Measurements from ENCODE around the gene LCE4A. TPM values are rescaled to one million over a fixed set of nuclear protein-coding genes. Genes with fewer than 3 reads are reported as not detected.
"Not testable (repeated sequence)": the region's sequence is repeated elsewhere in the genome, so short reads cannot be mapped to it uniquely, and the experiment has no call there.

Gene LCE4A, protein sequence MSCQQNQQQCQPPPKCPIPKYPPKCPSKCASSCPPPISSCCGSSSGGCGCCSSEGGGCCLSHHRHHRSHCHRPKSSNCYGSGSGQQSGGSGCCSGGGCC
- not detected for total RNA-seq

DNA sequence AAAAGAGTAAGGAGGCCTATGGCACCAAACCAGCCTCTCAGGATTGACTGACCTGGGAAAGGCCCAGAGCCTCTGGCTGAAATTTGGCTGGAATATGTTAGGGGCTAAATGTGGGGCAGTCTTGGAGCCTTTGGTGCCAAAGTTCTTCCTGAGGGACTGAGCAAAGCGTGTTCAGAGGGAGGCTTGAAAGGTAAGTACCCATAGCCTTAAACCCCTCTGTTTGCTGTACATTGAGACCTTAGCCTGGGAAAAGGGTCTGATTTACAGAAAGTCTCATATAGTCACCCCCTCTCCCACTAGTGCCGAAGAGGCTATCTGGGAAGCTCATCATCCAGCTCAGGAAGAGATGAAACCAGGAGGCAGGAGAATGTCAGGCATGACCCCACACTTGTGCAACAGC lies at the start of gene LCE4A:
Gene LCE4A, plus strand, starts transcription at position 301 of the 400 bp plus-strand sequence. CDS start 916 bp downstream, outside the sequence.
- no peak within 1 kb of the TSS for H3K4me3 Mint-ChIP-seq
- H3K9me3 Mint-ChIP-seq, result peaks cover 5% of the 10 kb centered on the region
- H3K36me3 Mint-ChIP-seq, result no peaks in the 10 kb centered on the region
- no peaks in the 10 kb centered on the region for H3K4me1 Mint-ChIP-seq (ENCODE audit: low read depth)
- no peak within 1 kb of the TSS for H3K27ac Mint-ChIP-seq
- intact Hi-C loops (cut with micrococcal nuclease), result no loop called here
- no peak for DNase-seq
- CTCF ChIA-PET, result no interaction called here
- POLR2A ChIA-PET, result no interaction called here
- peaks cover 21% of the 10 kb centered on the region for H3K27me3 Mint-ChIP-seq

DNA sequence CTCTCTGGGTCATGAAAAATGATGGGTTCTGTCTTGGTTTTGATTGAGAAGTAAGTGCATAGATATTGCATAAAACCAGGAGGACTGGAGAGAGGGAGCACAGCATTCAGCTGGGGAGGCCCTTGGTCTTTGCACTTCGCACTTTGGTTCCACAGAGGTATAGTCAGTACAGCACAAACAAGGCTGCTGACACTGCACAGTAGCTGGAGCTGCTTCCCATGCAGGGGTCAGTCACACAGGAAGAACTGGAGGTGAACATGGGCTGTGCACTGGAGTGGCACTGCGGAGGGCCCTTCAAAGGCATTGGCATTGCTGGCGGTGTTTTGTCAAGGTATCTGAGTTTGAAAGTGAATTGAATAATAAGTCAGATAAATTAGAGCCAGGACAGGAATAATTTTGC lies 49.3 kb upstream of the LCE4A start:
- no peak for DNase-seq
- no peaks in the 10 kb centered on the region for H3K9me3 Mint-ChIP-seq
- ChIA-PET POLR2A (no interaction called here), CTCF (no interaction called here)
- H3K36me3 Mint-ChIP-seq, result no peaks in the 10 kb centered on the region
- H3K27me3 Mint-ChIP-seq, result peaks cover 2% of the 10 kb centered on the region
- H3K27ac Mint-ChIP-seq, result no peak overlapping the region
- H3K4me1 Mint-ChIP-seq (ENCODE audit: low read depth), result peaks cover 3% of the 10 kb centered on the region
- intact Hi-C loops (cut with micrococcal nuclease), result no loop called here
- no peak overlapping the region for H3K4me3 Mint-ChIP-seq

DNA sequence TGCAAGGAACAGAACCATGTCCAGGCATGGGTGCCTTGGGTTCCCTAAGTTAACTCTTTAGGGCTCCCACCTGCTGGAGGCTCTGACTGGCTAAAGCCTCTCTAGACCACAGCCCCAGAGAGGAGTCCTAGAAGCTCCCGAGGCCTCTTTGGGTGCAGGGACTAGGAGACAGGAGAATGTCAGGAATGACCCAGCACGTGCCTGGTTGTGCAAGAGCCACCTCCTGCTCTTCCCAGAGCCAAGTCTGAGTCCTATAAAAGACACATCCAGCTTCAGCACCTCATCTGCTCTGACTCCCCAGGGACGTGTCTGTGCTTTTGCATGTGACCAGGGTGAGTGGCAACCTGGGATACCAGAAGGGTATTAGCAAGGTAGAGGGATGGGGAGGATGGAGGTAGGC lies 44.9 kb upstream of the LCE4A start, which contains the start of gene LCE2D:
Gene LCE2D, plus strand, starts transcription at position 283 of the 400 bp plus-strand sequence. CDS start 726 bp downstream, outside the sequence.
- intact Hi-C loops (cut with micrococcal nuclease), result no loop called here
- no peaks in the 10 kb centered on the region for H3K36me3 Mint-ChIP-seq
- no peak for DNase-seq
- ChIA-PET POLR2A (no interaction called here), CTCF (interaction anchor here (1.8 kb wide), 1 partner anchor 9 kb away, joined by 6 read pairs; no protein-coding TSS in a partner anchor)
- no peaks in the 10 kb centered on the region for H3K9me3 Mint-ChIP-seq
- H3K27ac Mint-ChIP-seq, result no peak within 1 kb of the TSS
- H3K4me1 Mint-ChIP-seq (ENCODE audit: low read depth), result no peaks in the 10 kb centered on the region
- no peak within 1 kb of the TSS for H3K4me3 Mint-ChIP-seq
- peaks cover 4% of the 10 kb centered on the region for H3K27me3 Mint-ChIP-seq

DNA sequence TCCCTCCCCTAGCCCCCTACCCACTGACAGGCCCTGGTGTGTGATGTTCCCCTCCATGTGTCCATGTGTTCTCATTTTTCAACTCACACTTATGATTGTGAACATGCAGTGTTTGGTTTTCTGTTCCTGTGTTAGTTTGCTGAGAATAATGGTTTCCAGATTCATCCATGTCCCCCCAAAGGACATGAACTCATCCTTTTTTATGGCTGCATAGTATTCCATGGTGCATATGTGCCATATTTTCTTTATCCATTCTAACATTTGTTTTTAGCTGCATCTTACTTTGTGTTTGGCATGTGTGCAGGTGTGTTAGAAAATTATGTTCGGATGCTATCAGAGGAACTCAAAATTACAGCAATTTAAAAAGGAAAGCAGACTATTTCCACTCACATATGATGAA lies 41.8 kb upstream of the LCE4A start:
- H3K27me3 Mint-ChIP-seq; CTCF ChIA-PET; H3K27ac Mint-ChIP-seq; intact Hi-C loops (cut with micrococcal nuclease); H3K4me3 Mint-ChIP-seq; H3K4me1 Mint-ChIP-seq (ENCODE audit: low read depth); H3K36me3 Mint-ChIP-seq; DNase-seq; H3K9me3 Mint-ChIP-seq; POLR2A ChIA-PET: not testable (repeated sequence)

DNA sequence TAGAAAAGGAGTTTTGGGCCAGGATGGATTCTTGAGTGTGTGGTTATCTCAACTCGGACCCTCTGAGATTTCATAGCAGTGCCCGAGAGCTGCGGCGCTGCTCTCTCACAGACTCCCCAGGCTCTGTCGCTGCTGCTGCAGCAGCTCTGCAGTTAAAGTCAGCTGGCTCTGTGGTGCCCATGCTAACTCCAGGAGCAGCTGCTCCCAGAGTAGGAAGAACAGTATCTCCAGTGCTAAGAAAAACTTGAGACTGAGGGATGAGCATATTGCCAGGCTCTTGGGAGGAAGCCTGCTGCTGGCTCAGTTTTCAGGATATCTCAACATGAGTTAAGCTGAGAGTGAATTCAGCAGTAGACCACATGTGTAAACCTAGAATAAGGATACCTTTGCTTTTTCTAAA lies 40.3 kb upstream of the LCE4A start:
- H3K4me3 Mint-ChIP-seq, result no peak overlapping the region
- H3K4me1 Mint-ChIP-seq (ENCODE audit: low read depth), result no peaks in the 10 kb centered on the region
- H3K27ac Mint-ChIP-seq, result no peak overlapping the region
- intact Hi-C loops (cut with micrococcal nuclease), result no loop called here
- no peaks in the 10 kb centered on the region for H3K9me3 Mint-ChIP-seq
- H3K27me3 Mint-ChIP-seq, result peaks cover 4% of the 10 kb centered on the region
- ChIA-PET CTCF (interaction anchor here (1.4 kb wide), 1 partner anchor 14 kb away, joined by 4 read pairs; no protein-coding TSS in a partner anchor), POLR2A (no interaction called here)
- H3K36me3 Mint-ChIP-seq, result no peaks in the 10 kb centered on the region
- no peak for DNase-seq

DNA sequence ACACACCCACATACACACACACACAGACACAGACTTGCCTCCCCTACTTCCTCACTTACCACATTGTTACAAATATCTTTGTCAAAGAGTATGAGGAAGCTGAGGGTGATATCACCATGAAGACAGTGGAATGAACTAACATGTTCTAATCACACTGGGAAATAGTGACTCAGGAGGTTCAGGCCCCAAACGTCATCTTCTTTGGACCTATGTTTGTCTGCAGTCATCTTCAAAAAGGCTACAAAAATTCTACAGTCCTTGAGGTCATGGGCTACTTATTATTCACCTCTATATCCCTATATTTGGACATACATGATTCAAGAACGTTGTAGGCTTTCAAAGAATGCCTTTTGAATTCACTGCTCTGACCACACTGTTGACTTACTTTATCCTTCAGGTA lies 34.9 kb upstream of the LCE4A start:
- H3K27me3 Mint-ChIP-seq, result peaks cover 12% of the 10 kb centered on the region
- H3K27ac Mint-ChIP-seq, result no peak overlapping the region
- DNase-seq, result no peak
- H3K9me3 Mint-ChIP-seq, result no peaks in the 10 kb centered on the region
- ChIA-PET CTCF (no interaction called here), POLR2A (no interaction called here)
- H3K36me3 Mint-ChIP-seq, result no peaks in the 10 kb centered on the region
- H3K4me1 Mint-ChIP-seq (ENCODE audit: low read depth), result no peaks in the 10 kb centered on the region
- H3K4me3 Mint-ChIP-seq, result no peak overlapping the region
- intact Hi-C loops (cut with micrococcal nuclease), result no loop called here

GRCh38 chr1:152674983-152675382 lies 33.0 kb upstream of the LCE4A start, which contains the start of gene LCE2C:
LCE2C (plus strand) TSS chr1:152675279; CDS start chr1:152676016, 737 bp downstream.
- H3K4me1 Mint-ChIP-seq (ENCODE audit: low read depth); H3K4me3 Mint-ChIP-seq; H3K9me3 Mint-ChIP-seq; POLR2A ChIA-PET; intact Hi-C loops (cut with micrococcal nuclease); CTCF ChIA-PET; DNase-seq; H3K27ac Mint-ChIP-seq; H3K36me3 Mint-ChIP-seq: not testable (repeated sequence)
- H3K27me3 Mint-ChIP-seq, result peaks cover 21% of the 10 kb centered on the region

GRCh38 chr1:152679459-152679858 lies 28.5 kb upstream of the LCE4A start:
- Mint-ChIP-seq H3K36me3 (no peaks in the 10 kb centered on the region), H3K4me1 (ENCODE audit: low read depth) (no peaks in the 10 kb centered on the region), H3K27me3 (peaks cover 33% of the 10 kb centered on the region), H3K9me3 (no peaks in the 10 kb centered on the region), H3K4me3 (no peak overlapping the region), H3K27ac (no peak overlapping the region)
- CTCF ChIA-PET, result no interaction called here
- no peak for DNase-seq
- POLR2A ChIA-PET, result no interaction called here
- intact Hi-C loops (cut with micrococcal nuclease), result no loop called here

DNA sequence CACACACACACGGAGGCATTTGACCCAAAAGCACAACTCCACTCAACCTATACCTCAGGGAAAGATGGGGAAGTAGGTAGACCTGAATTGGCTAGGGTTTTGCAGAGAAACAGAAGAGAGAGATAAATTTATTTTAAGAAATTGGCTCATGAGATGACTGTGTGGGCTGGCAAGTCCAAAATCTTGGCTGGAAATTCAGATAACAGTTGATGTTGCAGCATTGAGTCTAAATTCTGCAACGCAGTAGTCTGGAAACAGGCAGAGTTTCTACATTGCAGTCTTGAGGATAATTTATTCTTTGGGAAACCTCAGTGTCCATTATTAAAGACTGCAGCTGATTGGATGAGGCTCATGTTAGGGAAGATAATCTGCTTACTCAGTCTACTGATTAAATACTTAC lies 26.3 kb upstream of the LCE4A start:
- CTCF ChIA-PET, result no interaction called here
- Mint-ChIP-seq H3K4me3 (no peak overlapping the region), H3K4me1 (ENCODE audit: low read depth) (no peaks in the 10 kb centered on the region), H3K27ac (no peak overlapping the region), H3K36me3 (no peaks in the 10 kb centered on the region), H3K27me3 (peaks cover 30% of the 10 kb centered on the region), H3K9me3 (no peaks in the 10 kb centered on the region)
- DNase-seq, result no peak
- intact Hi-C loops (cut with micrococcal nuclease), result no loop called here
- POLR2A ChIA-PET, result no interaction called here

- intact Hi-C loops (cut with micrococcal nuclease), result no loop called here
- no peaks in the 10 kb centered on the region for H3K4me1 Mint-ChIP-seq (ENCODE audit: low read depth)
- H3K9me3 Mint-ChIP-seq, result no peaks in the 10 kb centered on the region
- H3K27me3 Mint-ChIP-seq, result peaks cover 29% of the 10 kb centered on the region
- ChIA-PET POLR2A (no interaction called here), CTCF (no interaction called here)
- no peak overlapping the region for H3K4me3 Mint-ChIP-seq
- DNase-seq, result no peak
- H3K36me3 Mint-ChIP-seq, result no peaks in the 10 kb centered on the region
- no peak overlapping the region for H3K27ac Mint-ChIP-seq
Measured at GRCh38 chr1:152683846-152684245, 24.1 kb upstream of the LCE4A start.

- H3K36me3 Mint-ChIP-seq; intact Hi-C loops (cut with micrococcal nuclease); H3K9me3 Mint-ChIP-seq; CTCF ChIA-PET; POLR2A ChIA-PET; H3K4me1 Mint-ChIP-seq (ENCODE audit: low read depth); DNase-seq; H3K4me3 Mint-ChIP-seq; H3K27ac Mint-ChIP-seq: not testable (repeated sequence)
- peaks cover 35% of the 10 kb centered on the region for H3K27me3 Mint-ChIP-seq
Measured at GRCh38 chr1:152685823-152686222, 22.1 kb upstream of the LCE4A start, which contains the start of gene LCE2B. LCE2B (plus strand) TSS chr1:152686123; CDS start chr1:152686844, 721 bp downstream.

DNA sequence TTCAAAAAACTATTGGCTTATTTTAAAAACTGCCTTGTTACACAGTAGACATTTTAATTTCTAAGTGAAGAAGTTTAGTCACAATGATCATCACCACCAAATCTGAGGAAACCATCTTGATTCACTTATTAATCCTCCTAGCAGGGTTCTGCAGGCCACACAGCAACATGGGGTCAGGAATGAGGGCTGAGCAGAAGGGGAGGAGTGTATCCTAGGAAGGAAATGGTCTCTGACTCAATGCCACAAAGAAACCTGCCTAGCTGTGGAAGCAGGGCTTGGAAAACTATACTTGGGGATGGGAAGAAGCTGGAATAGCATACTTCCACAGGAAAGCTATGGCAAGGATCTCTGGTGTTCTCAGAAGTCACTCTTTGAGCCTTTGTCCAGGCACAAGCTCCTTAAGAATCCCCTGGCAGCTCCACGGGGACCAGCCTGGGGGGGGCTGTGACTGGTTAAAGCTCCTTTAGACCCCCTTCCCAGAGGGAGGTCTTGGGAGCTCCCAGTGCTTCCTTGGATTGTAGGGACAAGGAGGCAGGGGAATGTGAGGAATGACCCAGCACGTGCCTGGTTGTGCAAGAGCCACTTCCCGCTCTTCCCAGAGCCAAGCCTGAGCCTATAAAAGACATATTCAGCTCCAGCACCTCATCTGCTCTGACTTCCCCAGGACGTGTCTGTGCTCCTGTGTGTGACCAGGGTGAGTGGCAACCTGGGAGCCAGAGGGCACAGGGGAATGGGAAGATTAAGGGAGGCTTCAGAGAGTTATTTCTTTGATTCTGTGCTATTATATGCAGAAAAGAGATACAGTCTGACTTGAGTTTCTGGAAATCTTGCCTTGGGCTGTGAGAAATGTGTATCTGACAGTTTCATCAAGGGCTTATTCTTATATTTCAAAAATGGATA lies 10.0 kb upstream of the LCE4A start, which contains the start of gene LCE2A:
Gene LCE2A, plus strand, starts transcription at position 645 of the 900 bp plus-strand sequence. CDS start 557 bp downstream, outside the sequence.
- H3K36me3 Mint-ChIP-seq, result no peaks in the 10 kb centered on the region
- DNase-seq, result no peak
- no peaks in the 10 kb centered on the region for H3K4me1 Mint-ChIP-seq (ENCODE audit: low read depth)
- H3K27ac Mint-ChIP-seq, result no peak within 1 kb of the TSS
- peaks cover 6% of the 10 kb centered on the region for H3K27me3 Mint-ChIP-seq
- intact Hi-C loops (cut with micrococcal nuclease), result no loop called here
- no peak within 1 kb of the TSS for H3K4me3 Mint-ChIP-seq
- ChIA-PET CTCF (no interaction called here), POLR2A (no interaction called here)
- no peaks in the 10 kb centered on the region for H3K9me3 Mint-ChIP-seq

GRCh38 chr1:152699746-152700145 lies 8.2 kb upstream of the LCE4A start:
- CTCF ChIA-PET, result no interaction called here
- Mint-ChIP-seq H3K4me3 (no peak overlapping the region), H3K27ac (no peak overlapping the region), H3K27me3 (peaks cover 7% of the 10 kb centered on the region), H3K9me3 (peaks cover 5% of the 10 kb centered on the region), H3K36me3 (no peaks in the 10 kb centered on the region), H3K4me1 (ENCODE audit: low read depth) (no peaks in the 10 kb centered on the region)
- POLR2A ChIA-PET, result no interaction called here
- no peak for DNase-seq
- intact Hi-C loops (cut with micrococcal nuclease), result no loop called here
